ENCODE data around the gene BTNL2. TPM values are rescaled to one million over a fixed set of nuclear protein-coding genes. Genes with fewer than 3 reads are reported as not detected.

Gene BTNL2
- total RNA-seq, 4 donors from 2014 or later, result not detected

DNA sequence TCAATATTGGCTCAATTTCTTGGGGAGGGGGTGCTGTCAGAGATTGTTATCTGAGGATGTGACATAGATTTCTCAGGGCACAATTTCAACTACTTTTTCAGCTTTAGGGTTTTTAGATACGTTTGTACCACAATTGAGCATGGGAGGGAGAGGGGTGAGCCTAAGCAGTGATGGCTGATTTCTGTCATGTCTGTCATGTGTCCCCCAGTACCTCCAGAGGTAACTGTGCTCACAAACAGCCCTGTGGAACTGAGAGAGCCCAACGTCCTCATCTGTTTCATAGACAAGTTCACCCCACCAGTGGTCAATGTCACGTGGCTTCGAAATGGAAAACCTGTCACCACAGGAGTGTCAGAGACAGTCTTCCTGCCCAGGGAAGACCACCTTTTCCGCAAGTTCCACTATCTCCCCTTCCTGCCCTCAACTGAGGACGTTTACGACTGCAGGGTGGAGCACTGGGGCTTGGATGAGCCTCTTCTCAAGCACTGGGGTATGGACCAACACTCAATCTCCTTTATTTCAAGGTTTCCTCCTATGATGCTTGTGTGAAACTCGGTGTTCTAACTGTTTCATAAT is 36.1 kb upstream of the BTNL2 start:
- H3K27ac ChIP-seq, result no peak overlapping the region
- no peaks in the 10 kb centered on the region for H3K36me3 ChIP-seq
- peaks cover 4% of the 10 kb centered on the region for H3K4me1 ChIP-seq
- peaks cover 4% of the 10 kb centered on the region for H3K27me3 ChIP-seq
- 78% methylated on average over 8 of the region's 8 CpGs for WGBS
- TF ChIP-seq POLR2A (IDR thresholded peaks at IDR 0.05), result no peak
- TF ChIP-seq POLR2AphosphoS5 (IDR thresholded peaks at IDR 0.05), result no peak
- TF ChIP-seq EP300 (IDR thresholded peaks at IDR 0.05), result no peak
- TF ChIP-seq, protein P1, sequence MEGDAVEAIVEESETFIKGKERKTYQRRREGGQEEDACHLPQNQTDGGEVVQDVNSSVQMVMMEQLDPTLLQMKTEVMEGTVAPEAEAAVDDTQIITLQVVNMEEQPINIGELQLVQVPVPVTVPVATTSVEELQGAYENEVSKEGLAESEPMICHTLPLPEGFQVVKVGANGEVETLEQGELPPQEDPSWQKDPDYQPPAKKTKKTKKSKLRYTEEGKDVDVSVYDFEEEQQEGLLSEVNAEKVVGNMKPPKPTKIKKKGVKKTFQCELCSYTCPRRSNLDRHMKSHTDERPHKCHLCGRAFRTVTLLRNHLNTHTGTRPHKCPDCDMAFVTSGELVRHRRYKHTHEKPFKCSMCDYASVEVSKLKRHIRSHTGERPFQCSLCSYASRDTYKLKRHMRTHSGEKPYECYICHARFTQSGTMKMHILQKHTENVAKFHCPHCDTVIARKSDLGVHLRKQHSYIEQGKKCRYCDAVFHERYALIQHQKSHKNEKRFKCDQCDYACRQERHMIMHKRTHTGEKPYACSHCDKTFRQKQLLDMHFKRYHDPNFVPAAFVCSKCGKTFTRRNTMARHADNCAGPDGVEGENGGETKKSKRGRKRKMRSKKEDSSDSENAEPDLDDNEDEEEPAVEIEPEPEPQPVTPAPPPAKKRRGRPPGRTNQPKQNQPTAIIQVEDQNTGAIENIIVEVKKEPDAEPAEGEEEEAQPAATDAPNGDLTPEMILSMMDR (IDR thresholded peaks at IDR 0.05), result no peak
- H3K9me3 ChIP-seq, result no peaks in the 10 kb centered on the region
- DNase-seq (ENCODE audit: low spot score in 2 of 2), result no peak
- H3K4me3 ChIP-seq, result no peak overlapping the region

DNA sequence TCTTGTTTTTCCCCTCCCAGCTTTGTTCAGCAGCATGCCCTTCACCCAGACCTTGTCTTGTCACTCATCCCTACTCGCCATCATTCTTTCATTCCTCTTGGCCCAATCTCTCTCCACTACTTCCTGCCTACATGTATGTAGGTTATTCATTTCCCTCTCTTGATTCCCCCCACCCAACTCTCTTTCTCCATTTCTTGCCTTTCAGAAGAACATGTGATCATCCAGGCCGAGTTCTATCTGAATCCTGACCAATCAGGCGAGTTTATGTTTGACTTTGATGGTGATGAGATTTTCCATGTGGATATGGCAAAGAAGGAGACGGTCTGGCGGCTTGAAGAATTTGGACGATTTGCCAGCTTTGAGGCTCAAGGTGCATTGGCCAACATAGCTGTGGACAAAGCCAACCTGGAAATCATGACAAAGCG is 35.3 kb upstream of the BTNL2 start:
- TF ChIP-seq POLR2AphosphoS5 (IDR thresholded peaks at IDR 0.05) (no peak), POLR2A (IDR thresholded peaks at IDR 0.05) (no peak), EP300 (IDR thresholded peaks at IDR 0.05) (no peak)
- TF ChIP-seq, protein P1 (IDR thresholded peaks at IDR 0.05), result no peak
- DNase-seq (ENCODE audit: low spot score in 2 of 2), result no peak
- Histone ChIP-seq H3K4me1 (peaks cover 4% of the 10 kb centered on the region), H3K27ac (no peak overlapping the region), H3K4me3 (no peak overlapping the region), H3K36me3 (no peaks in the 10 kb centered on the region), H3K9me3 (no peaks in the 10 kb centered on the region), H3K27me3 (peaks cover 4% of the 10 kb centered on the region)
- 88% methylated on average over 7 of the region's 7 CpGs for WGBS

DNA sequence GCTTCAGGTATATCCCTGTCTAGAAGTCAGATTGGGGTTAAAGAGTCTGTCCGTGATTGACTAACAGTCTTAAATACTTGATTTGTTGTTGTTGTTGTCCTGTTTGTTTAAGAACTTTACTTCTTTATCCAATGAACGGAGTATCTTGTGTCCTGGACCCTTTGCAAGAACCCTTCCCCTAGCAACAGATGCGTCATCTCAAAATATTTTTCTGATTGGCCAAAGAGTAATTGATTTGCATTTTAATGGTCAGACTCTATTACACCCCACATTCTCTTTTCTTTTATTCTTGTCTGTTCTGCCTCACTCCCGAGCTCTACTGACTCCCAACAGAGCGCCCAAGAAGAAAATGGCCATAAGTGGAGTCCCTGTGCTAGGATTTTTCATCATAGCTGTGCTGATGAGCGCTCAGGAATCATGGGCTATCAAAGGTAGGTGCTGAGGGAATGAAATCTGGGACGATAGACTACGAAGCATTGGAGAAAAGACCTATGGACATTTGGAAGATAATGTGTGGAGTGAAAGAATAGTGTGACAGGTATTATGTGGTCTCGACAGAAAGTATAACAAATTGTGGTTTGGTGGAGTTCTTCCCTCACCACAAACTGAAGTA is 32.7 kb upstream of the BTNL2 start, which contains the start of gene HLA-DRA:
Gene HLA-DRA (plus strand): TSS at position 286 of the 613 bp plus-strand sequence. CDS start 64 bp downstream, at position 350.
- H3K36me3 ChIP-seq, result no peaks in the 10 kb centered on the region
- no peak for DNase-seq (ENCODE audit: low spot score in 2 of 2)
- peak within 1 kb of the TSS; percentile 35 for H3K4me3 ChIP-seq
- H3K27ac ChIP-seq, result peak within 1 kb of the TSS; percentile 31
- peaks cover 4% of the 10 kb centered on the region for H3K27me3 ChIP-seq
- H3K9me3 ChIP-seq, result no peaks in the 10 kb centered on the region
- H3K4me1 ChIP-seq, result peaks cover 4% of the 10 kb centered on the region
- TF ChIP-seq, protein P1 (IDR thresholded peaks at IDR 0.05), result no peak
- TF ChIP-seq POLR2AphosphoS5 (IDR thresholded peaks at IDR 0.05) (no peak), EP300 (IDR thresholded peaks at IDR 0.05) (no peak), POLR2A (IDR thresholded peaks at IDR 0.05) (peak in 1 of 2 donors; percentile 32)
- 38% methylated on average over 9 of the region's 9 CpGs for WGBS

DNA sequence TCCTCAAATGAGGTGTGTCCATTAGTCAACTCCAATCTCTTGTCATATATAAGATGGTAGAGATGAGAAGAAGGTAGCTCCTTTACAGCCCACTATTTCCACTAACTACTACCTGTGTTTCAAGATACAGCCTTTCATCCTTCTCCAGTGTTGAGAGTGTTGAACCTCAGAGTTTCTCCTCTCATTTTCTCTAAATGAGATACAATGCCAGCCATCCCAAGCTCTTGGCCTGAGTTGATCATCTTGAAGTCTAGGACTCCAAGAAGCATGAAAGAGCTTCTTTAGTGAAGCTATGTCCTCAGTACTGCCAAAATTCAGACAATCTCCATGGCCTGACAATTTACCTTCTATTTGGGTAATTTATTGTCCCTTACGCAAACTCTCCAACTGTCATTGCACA is 32.2 kb upstream of the BTNL2 start:
- Histone ChIP-seq H3K27me3 (peaks cover 4% of the 10 kb centered on the region), H3K9me3 (no peaks in the 10 kb centered on the region), H3K36me3 (no peaks in the 10 kb centered on the region), H3K4me3 (no peak overlapping the region), H3K4me1 (peaks cover 4% of the 10 kb centered on the region), H3K27ac (no peak overlapping the region)
- WGBS, result 80% methylated on average over 1 of the region's 1 CpG
- no peak for TF ChIP-seq EP300 (IDR thresholded peaks at IDR 0.05)
- TF ChIP-seq, protein P1 (IDR thresholded peaks at IDR 0.05), result no peak
- no peak for TF ChIP-seq POLR2AphosphoS5 (IDR thresholded peaks at IDR 0.05)
- no peak for TF ChIP-seq POLR2A (IDR thresholded peaks at IDR 0.05)
- no peak for DNase-seq (ENCODE audit: low spot score in 2 of 2)

DNA sequence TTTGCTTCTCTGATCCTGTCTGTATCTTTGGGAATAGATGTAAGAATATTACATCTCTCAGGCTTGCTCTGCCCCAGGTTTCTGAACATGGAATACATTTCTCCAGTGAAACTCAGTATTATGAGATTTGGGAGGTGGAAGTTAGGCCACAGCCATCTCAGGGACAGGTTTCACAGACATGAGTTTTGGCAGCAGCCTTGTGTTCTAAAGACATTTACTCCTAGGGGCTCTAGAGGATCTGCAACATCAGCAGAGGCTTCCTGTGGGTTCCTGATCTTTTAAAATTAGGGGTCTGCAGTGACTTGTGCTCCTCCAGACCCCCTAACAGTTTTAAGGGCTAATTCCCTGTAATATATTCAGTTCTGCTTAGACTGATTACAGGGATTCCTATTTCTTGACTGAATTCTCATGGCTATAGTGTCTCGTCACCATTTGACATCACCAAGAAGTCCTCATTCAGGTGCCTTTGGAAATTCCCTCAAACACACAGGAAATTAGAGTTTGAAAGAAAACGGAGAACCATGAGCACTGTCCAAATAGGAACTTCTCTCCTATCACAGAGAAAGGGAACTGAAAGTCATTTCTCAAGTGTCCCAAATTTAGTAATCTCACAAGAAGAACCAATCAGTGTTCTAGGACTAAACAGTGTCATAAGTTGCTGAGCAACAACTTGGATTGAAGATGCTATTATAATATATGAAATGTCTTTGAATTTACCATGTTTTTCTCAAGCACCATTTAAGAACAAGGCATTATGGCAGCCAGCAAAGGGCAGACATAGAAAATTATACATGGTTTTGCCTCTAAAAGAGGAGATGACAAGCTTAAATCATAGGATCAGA is 30.2 kb upstream of the BTNL2 start:
- no peak for DNase-seq (ENCODE audit: low spot score in 2 of 2)
- TF ChIP-seq EP300 (IDR thresholded peaks at IDR 0.05), result no peak
- no peak for TF ChIP-seq POLR2AphosphoS5 (IDR thresholded peaks at IDR 0.05)
- TF ChIP-seq, protein P1 (IDR thresholded peaks at IDR 0.05), result no peak
- TF ChIP-seq POLR2A (IDR thresholded peaks at IDR 0.05), result no peak
- no peaks in the 10 kb centered on the region for H3K9me3 ChIP-seq
- peaks cover 4% of the 10 kb centered on the region for H3K4me1 ChIP-seq
- H3K27ac ChIP-seq, result peak overlapping the region; percentile 48
- H3K27me3 ChIP-seq, result no peaks in the 10 kb centered on the region
- H3K4me3 ChIP-seq, result no peak overlapping the region
- WGBS, result 55% methylated on average over 2 of the region's 2 CpGs
- no peaks in the 10 kb centered on the region for H3K36me3 ChIP-seq
